Gastroesophageal sphincter (tissue), 3 donors: ENCODE measurements around the gene BCKDK.

Experiments
- POLR2A ChIP-seq, 2 donors: fragments of 450-650 bp; IDR thresholded peaks; one replicate each; pipeline ENCODE4 v1.6.1; 2017; ENCODE audit warnings: antibody characterized with exemption in 2 of 2, mild to moderate bottlenecking in 2 of 2, moderate library complexity in 1 of 2
- TF ChIP-seq, protein P1 (sequence below), 4 experiments: fragments of 200-600 bp in 2 of 4; fragments of 450-650 bp in 2 of 4; sonication (generic) in 1 of 4; IDR thresholded peaks; one replicate each; pipeline ENCODE4 v1.5.1; 2017 to 2019; ENCODE audit warnings: antibody characterized with exemption in 4 of 4, mild to moderate bottlenecking in 2 of 4, moderate library complexity in 2 of 4

- TF ChIP-seq POLR2A (IDR thresholded peaks at IDR 0.05), result no peak
- TF ChIP-seq, protein P1, sequence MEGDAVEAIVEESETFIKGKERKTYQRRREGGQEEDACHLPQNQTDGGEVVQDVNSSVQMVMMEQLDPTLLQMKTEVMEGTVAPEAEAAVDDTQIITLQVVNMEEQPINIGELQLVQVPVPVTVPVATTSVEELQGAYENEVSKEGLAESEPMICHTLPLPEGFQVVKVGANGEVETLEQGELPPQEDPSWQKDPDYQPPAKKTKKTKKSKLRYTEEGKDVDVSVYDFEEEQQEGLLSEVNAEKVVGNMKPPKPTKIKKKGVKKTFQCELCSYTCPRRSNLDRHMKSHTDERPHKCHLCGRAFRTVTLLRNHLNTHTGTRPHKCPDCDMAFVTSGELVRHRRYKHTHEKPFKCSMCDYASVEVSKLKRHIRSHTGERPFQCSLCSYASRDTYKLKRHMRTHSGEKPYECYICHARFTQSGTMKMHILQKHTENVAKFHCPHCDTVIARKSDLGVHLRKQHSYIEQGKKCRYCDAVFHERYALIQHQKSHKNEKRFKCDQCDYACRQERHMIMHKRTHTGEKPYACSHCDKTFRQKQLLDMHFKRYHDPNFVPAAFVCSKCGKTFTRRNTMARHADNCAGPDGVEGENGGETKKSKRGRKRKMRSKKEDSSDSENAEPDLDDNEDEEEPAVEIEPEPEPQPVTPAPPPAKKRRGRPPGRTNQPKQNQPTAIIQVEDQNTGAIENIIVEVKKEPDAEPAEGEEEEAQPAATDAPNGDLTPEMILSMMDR (IDR thresholded peaks at IDR 0.05), result no peak
Measured at GRCh38 chr16:31157136-31157535, 49.0 kb downstream of the BCKDK start.
